Erythroblast (primary cell): ENCODE data around the gene FXYD2.

Experiments
- GATA1 ChIP-seq: IDR thresholded peaks from 2 replicates; pipeline ENCODE4 v1.6.1; 2011; ENCODE audit warnings: low read depth, mild to moderate bottlenecking, control low read depth, low read length, moderate library complexity
- POLR2A ChIP-seq: IDR thresholded peaks from 2 replicates; pipeline ENCODE4 v1.6.1; 2011; ENCODE audit warnings: mild to moderate bottlenecking, low read length

GRCh38 chr11:117823946-117824420 lies 561 bp downstream of the FXYD2 start:
- TF ChIP-seq POLR2A (no peak), GATA1 (no peak)
